Mesendoderm (in vitro differentiated cells): ENCODE data around the gene LMCD1.
A peak's percentile ranks its signal among the peaks of the same experiment; 100 is the strongest.

Source experiments
- DNase-seq: peaks from one replicate; pipeline ENCODE4 v3.0.0; 2013
- H2AK5ac ChIP-seq: 2 replicates; pipeline ENCODE4 v1.6.1; 2013; ENCODE audit warnings: low read length, inconsistent platforms
- H2BK120ac ChIP-seq: 2 replicates; pipeline ENCODE4 v1.6.1; 2013; ENCODE audit warnings: low read depth, mild to moderate bottlenecking, low read length, moderate library complexity, mixed read lengths
- H2BK15ac ChIP-seq: replicated peaks from 2 replicates; pipeline ENCODE4 v1.6.1; 2013; ENCODE audit warnings: low read depth, mild to moderate bottlenecking, moderate library complexity
- H2BK5ac ChIP-seq: 2 replicates; pipeline ENCODE4 v1.6.1; 2013; ENCODE audit warnings: low read length, inconsistent platforms
- H3K18ac ChIP-seq: 2 replicates; pipeline ENCODE4 v1.6.1; 2013; ENCODE audit warnings: mild to moderate bottlenecking, low read length, mixed read lengths
- H3K23ac ChIP-seq: one replicate; pipeline ENCODE4 v1.6.1; 2013; ENCODE audit warnings: low read length
- H3K27ac ChIP-seq: 2 replicates; pipeline ENCODE4 v1.5.1; 2013; ENCODE audit warnings: low read depth, mild to moderate bottlenecking, inconsistent platforms, low read length, moderate library complexity
- H3K27me3 ChIP-seq: 2 replicates; pipeline ENCODE4 v1.6.1; 2013; ENCODE audit warnings: low read length, control low read depth, mild to moderate bottlenecking, inconsistent platforms; ENCODE audit not compliant: insufficient read depth, poor library complexity
- H3K36me3 ChIP-seq: 2 replicates; pipeline ENCODE4 v1.6.1; 2013; ENCODE audit warnings: low read length, inconsistent platforms; ENCODE audit not compliant: control insufficient read depth, insufficient read depth
- H3K4ac ChIP-seq: one replicate; pipeline ENCODE4 v1.6.1; 2013; ENCODE audit warnings: low read depth, mild to moderate bottlenecking, low read length, moderate library complexity
- H3K4me1 ChIP-seq: 2 replicates; pipeline ENCODE4 v1.6.1; 2013; ENCODE audit warnings: low read depth, low read length, inconsistent platforms; ENCODE audit not compliant: control insufficient read depth
- H3K4me2 ChIP-seq: 2 replicates; pipeline ENCODE4 v1.6.1; 2013; ENCODE audit warnings: low read length
- H3K4me3 ChIP-seq: 2 replicates; pipeline ENCODE4 v1.5.1; 2013; ENCODE audit warnings: mild to moderate bottlenecking, low read length
- H3K56ac ChIP-seq: one replicate; pipeline ENCODE4 v1.6.1; 2013; ENCODE audit warnings: low read length
- H3K79me1 ChIP-seq: 2 replicates; pipeline ENCODE4 v1.6.1; 2013; ENCODE audit warnings: low read length, inconsistent platforms
- H3K79me2 ChIP-seq: 2 replicates; pipeline ENCODE4 v1.6.1; 2013; ENCODE audit warnings: mild to moderate bottlenecking, low read length; ENCODE audit not compliant: control insufficient read depth, insufficient read depth
- H3K9ac ChIP-seq: 2 replicates; pipeline ENCODE4 v1.6.1; 2013; ENCODE audit warnings: low read length, inconsistent platforms
- H4K5ac ChIP-seq: one replicate; pipeline ENCODE4 v1.6.1; 2013; ENCODE audit warnings: low read length
- H4K8ac ChIP-seq: one replicate; pipeline ENCODE4 v1.6.1; 2013; ENCODE audit warnings: low read depth, mild to moderate bottlenecking, control low read depth, low read length, moderate library complexity
- WGBS: extraction: QIAGEN DNeasy Blood & Tissue Kit; methylation state at CpG from one replicate; pipeline ENCODE4 v1.1.7; 2013; ENCODE audit warnings: low lambda C conversion rate, missing lambda C conversion rate; ENCODE audit not compliant: insufficient coverage; ENCODE audit errors: extremely low coverage; 5-methylcytosine and 5-hydroxymethylcytosine counted together

Gene LMCD1

DNA sequence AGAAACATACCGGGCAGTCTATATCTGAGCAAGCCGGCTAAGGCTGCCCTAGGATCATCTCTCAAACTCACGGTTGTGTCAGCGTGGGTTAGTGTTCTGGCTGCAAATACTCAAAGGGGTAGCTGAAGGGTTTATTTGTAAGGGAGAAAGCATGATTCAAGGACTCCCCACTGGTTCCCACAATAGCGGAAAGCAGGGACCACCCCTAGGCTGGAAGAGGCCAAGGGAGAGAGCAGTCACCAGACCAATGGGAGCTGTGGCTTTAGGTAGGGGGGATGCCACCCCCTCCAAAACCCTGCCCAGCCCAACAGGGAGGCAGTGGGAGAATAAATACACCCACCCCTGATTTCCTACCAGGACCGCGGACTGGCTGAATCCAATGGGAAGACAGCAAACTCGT lies 7.3 kb upstream of the LMCD1 start:
- H2BK5ac ChIP-seq = no peak overlapping the region
- peak overlapping the region; percentile 0 for H3K18ac ChIP-seq
- no peak for DNase-seq
- H3K9ac ChIP-seq = no peak overlapping the region
- no peak overlapping the region for H3K4me2 ChIP-seq
- no peaks in the 10 kb centered on the region for H3K79me1 ChIP-seq
- H3K4ac ChIP-seq = no peak overlapping the region
- H3K36me3 ChIP-seq = no peaks in the 10 kb centered on the region
- no peak overlapping the region for H2BK120ac ChIP-seq
- no peak overlapping the region for H3K27ac ChIP-seq
- no peaks in the 10 kb centered on the region for H3K27me3 ChIP-seq
- H4K8ac ChIP-seq = no peak overlapping the region
- no peak overlapping the region for H3K23ac ChIP-seq
- H2BK15ac ChIP-seq = no peak overlapping the region
- H2AK5ac ChIP-seq = no peak overlapping the region
- WGBS = no CpG with 5 or more reads among the region's 8 CpGs
- H4K5ac ChIP-seq = no peak overlapping the region
- peaks cover 3% of the 10 kb centered on the region for H3K4me1 ChIP-seq
- no peaks in the 10 kb centered on the region for H3K79me2 ChIP-seq
- H3K4me3 ChIP-seq = no peak overlapping the region
- H3K56ac ChIP-seq = no peak overlapping the region

DNA sequence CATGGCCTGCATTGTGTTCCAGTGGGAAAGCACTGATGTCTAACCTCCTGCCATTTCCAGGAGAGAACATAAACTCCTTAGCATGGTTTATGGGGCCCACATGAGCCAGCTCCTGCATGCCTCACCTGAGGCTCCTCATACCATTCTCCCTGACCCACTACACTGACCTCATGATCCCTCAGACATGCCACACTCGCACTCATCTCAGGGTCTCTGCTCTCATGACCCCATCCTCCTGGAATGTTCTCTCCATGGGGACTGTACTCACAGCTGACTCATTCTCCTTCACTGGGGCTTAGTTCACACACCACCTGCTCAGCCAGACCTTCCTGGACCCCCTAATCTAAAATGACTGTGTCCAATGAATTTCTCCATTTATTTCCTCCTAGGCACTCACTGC lies 4.0 kb upstream of the LMCD1 start:
- no peak overlapping the region for H3K4ac ChIP-seq
- no peaks in the 10 kb centered on the region for H3K79me1 ChIP-seq
- H3K36me3 ChIP-seq = no peaks in the 10 kb centered on the region
- no peak overlapping the region for H3K27ac ChIP-seq
- H3K4me3 ChIP-seq = no peak overlapping the region
- no peak overlapping the region for H3K4me2 ChIP-seq
- H2BK5ac ChIP-seq = no peak overlapping the region
- no CpG with 5 or more reads among the region's 1 CpG for WGBS
- no peaks in the 10 kb centered on the region for H3K27me3 ChIP-seq
- no peak overlapping the region for H2BK120ac ChIP-seq
- no peak overlapping the region for H2BK15ac ChIP-seq
- H2AK5ac ChIP-seq = no peak overlapping the region
- no peak overlapping the region for H3K23ac ChIP-seq
- H3K56ac ChIP-seq = no peak overlapping the region
- H4K8ac ChIP-seq = no peak overlapping the region
- no peaks in the 10 kb centered on the region for H3K79me2 ChIP-seq
- H3K4me1 ChIP-seq = peaks cover 3% of the 10 kb centered on the region
- H3K18ac ChIP-seq = no peak overlapping the region
- DNase-seq = peak; percentile 92
- H4K5ac ChIP-seq = no peak overlapping the region
- H3K9ac ChIP-seq = no peak overlapping the region

DNA sequence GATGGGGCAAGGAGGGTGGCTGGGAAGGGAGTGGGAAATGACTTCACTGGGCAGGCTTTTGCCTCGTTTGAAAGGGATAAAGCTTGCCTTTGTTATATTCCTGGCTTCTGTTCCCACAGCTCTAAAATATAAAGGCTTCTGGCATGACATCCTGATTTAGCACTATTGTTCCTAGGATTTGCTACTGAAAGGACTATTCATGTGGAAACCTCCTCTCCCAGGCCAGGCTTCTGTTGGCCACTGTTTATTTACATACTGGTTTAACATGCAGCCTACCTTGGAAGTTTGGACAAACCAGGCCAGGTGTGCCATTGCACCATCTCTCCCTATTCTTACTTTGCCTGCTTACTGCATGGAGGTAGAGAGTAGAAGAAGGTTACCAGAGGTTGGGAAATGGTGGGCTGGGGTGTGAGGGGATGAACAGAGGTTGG lies 2.4 kb upstream of the LMCD1 start:
- Histone ChIP-seq H3K4me1 (peaks cover 3% of the 10 kb centered on the region), H2BK5ac (no peak overlapping the region), H3K56ac (no peak overlapping the region), H3K27me3 (no peaks in the 10 kb centered on the region), H4K8ac (no peak overlapping the region), H2AK5ac (no peak overlapping the region), H3K4ac (no peak overlapping the region), H3K4me2 (no peak overlapping the region), H2BK15ac (no peak overlapping the region), H3K23ac (no peak overlapping the region), H3K36me3 (no peaks in the 10 kb centered on the region), H3K27ac (peak overlapping the region; percentile 1), H4K5ac (no peak overlapping the region), H3K79me2 (no peaks in the 10 kb centered on the region), H3K9ac (no peak overlapping the region), H3K79me1 (no peaks in the 10 kb centered on the region), H3K18ac (no peak overlapping the region), H3K4me3 (no peak overlapping the region), H2BK120ac (no peak overlapping the region)
- WGBS = no CpG with 5 or more reads among the region's 1 CpG
- no peak for DNase-seq

DNA sequence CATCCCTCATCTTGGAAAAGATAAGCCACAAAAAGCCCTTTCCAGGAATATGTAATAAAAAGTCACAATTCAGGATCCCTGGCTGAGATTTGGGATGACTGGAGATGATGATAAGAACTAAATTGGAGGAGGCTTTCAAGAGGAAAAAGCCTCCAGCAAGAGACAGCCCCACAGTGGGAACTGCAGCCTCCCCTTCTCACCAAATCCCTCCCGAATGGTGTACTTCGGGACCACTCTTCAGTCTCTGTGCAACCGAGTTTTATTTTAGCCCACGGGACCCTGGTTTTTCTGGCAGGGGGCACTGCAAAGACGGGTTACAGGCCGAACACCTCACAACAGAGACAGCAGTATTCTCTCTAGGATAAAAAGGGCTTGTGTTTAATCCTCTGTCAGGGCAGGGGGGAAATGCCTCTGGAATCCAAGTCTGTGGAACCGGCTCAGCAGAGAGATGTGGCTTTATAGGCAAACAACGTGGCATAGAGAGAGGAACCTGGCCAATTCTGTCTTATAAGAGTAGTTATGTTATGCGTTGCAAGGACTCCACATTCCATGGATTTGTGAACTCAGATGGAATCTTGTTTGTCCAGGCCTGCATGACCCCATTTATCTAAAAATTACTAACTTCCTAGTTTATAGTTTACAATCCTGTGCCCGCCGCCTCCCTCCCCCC lies 1.2 kb upstream of the LMCD1 start:
- H3K4ac ChIP-seq = no peak overlapping the region
- no peak overlapping the region for H2AK5ac ChIP-seq
- peaks cover 5% of the 10 kb centered on the region for H3K4me1 ChIP-seq
- peak overlapping the region; percentile 45 for H2BK15ac ChIP-seq
- no peaks in the 10 kb centered on the region for H3K79me1 ChIP-seq
- no peak overlapping the region for H3K18ac ChIP-seq
- no peaks in the 10 kb centered on the region for H3K27me3 ChIP-seq
- peak overlapping the region; percentile 8 for H3K9ac ChIP-seq
- no peak overlapping the region for H4K8ac ChIP-seq
- H3K56ac ChIP-seq = peak overlapping the region; percentile 6
- DNase-seq = peak; percentile 65
- H3K4me2 ChIP-seq = no peak overlapping the region
- no peak overlapping the region for H3K4me3 ChIP-seq
- H3K27ac ChIP-seq = no peak overlapping the region
- no peak overlapping the region for H2BK5ac ChIP-seq
- no CpG with 5 or more reads among the region's 11 CpGs for WGBS
- H4K5ac ChIP-seq = no peak overlapping the region
- no peak overlapping the region for H3K23ac ChIP-seq
- H3K36me3 ChIP-seq = no peaks in the 10 kb centered on the region
- no peak overlapping the region for H2BK120ac ChIP-seq
- no peaks in the 10 kb centered on the region for H3K79me2 ChIP-seq

DNA sequence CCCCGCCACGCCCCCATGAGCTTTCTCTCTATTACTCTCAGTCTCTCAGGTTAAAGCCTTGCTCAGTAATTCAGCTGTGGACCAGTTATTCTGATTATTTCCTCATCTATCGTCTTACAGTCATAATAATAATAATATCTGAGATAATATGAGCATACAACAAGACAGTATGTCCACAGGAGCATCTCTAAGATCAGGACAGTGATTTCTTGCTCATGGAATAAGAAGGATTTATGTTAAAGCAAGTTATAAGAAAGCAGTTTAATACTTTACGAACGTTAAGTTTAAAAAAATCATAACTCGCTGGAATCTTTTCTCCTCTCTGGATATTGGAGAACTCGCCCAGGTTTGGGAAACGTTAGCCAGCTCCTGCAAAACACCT lies 643 bp upstream of the LMCD1 start:
- Histone ChIP-seq H3K27me3 (no peaks in the 10 kb centered on the region), H3K4me2 (peak overlapping the region; percentile 50), H2AK5ac (no peak overlapping the region), H3K56ac (peak overlapping the region; percentile 80), H2BK120ac (peak overlapping the region; percentile 88), H3K27ac (peak overlapping the region; percentile 80), H3K4ac (no peak overlapping the region), H4K5ac (no peak overlapping the region), H3K23ac (no peak overlapping the region), H3K9ac (peak overlapping the region; percentile 69), H2BK15ac (no peak overlapping the region), H2BK5ac (no peak overlapping the region), H3K4me3 (peak overlapping the region; percentile 8), H3K79me2 (no peaks in the 10 kb centered on the region), H4K8ac (peak overlapping the region; percentile 95), H3K4me1 (peaks cover 5% of the 10 kb centered on the region), H3K18ac (peak overlapping the region; percentile 94), H3K79me1 (no peaks in the 10 kb centered on the region), H3K36me3 (no peaks in the 10 kb centered on the region)
- no peak for DNase-seq
- WGBS = no CpG with 5 or more reads among the region's 8 CpGs

DNA sequence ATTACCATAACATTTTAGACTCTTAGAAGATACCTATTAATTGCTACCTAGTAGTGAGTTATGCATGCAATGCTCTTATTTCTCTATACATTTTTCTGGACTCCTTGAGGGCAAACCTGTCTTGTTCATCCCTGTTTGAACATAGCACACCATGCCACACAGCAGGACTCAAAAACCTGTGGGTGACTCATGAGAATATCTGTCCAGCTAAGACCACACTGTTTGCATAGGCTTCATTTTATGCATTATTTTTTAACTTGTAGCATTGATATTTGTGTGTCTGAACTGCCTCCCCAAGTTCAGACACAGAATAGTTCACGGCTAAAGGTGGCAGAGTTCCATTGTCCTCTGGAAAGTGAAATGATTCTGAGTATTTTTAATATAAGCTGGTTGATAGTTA lies 1.8 kb downstream of the LMCD1 start:
- Histone ChIP-seq H3K27ac (no peak overlapping the region), H2BK5ac (no peak overlapping the region), H2AK5ac (no peak overlapping the region), H4K5ac (no peak overlapping the region), H3K79me2 (no peaks in the 10 kb centered on the region), H3K23ac (no peak overlapping the region), H3K9ac (no peak overlapping the region), H2BK15ac (no peak overlapping the region), H3K4ac (no peak overlapping the region), H3K79me1 (no peaks in the 10 kb centered on the region), H4K8ac (no peak overlapping the region), H3K27me3 (no peaks in the 10 kb centered on the region), H3K36me3 (no peaks in the 10 kb centered on the region), H2BK120ac (no peak overlapping the region), H3K4me3 (no peak overlapping the region), H3K56ac (no peak overlapping the region), H3K18ac (no peak overlapping the region), H3K4me1 (peaks cover 5% of the 10 kb centered on the region), H3K4me2 (no peak overlapping the region)
- no peak for DNase-seq
- no CpG with 5 or more reads among the region's 1 CpG for WGBS
